Suppressor macrophage treated with lipopolysaccharide for 4 hours (primary cell): ENCODE results near the gene RBP5.

Experiments used
- DNase-seq: peaks from one replicate; pipeline ENCODE4 v3.0.0-alpha.2; 2020

RBP5 gene

GRCh38 chr12:7128681-7129286, at the start of gene RBP5:
Gene RBP5 (minus strand): TSS chr12:7128889. CDS start chr12:7128775, 114 bp downstream.
- DNase-seq: no peak

- no peak for DNase-seq
These were observed 49.8 kb upstream of the RBP5 start for GRCh38 chr12:7178481-7178880.

- no peak for DNase-seq
These were observed 47.9 kb upstream of the RBP5 start for GRCh38 chr12:7176595-7176994.

- DNase-seq: no peak
These were observed 46.8 kb upstream of the RBP5 start for GRCh38 chr12:7175493-7175892.

GRCh38 chr12:7171854-7172253, 43.2 kb upstream of the RBP5 start:
- no peak for DNase-seq

- no peak for DNase-seq
These were observed 41.3 kb upstream of the RBP5 start for GRCh38 chr12:7169951-7170350.

- DNase-seq: no peak
These were observed 34.0 kb upstream of the RBP5 start for GRCh38 chr12:7162691-7163114.

GRCh38 chr12:7161811-7162210, 33.1 kb upstream of the RBP5 start:
- DNase-seq: no peak

GRCh38 chr12:7161327-7161726, 32.6 kb upstream of the RBP5 start:
- no peak for DNase-seq

- DNase-seq: no peak
These were observed 31.5 kb upstream of the RBP5 start for GRCh38 chr12:7160183-7160582.

GRCh38 chr12:7158781-7159609, 30.3 kb upstream of the RBP5 start:
- DNase-seq: no peak

GRCh38 chr12:7157391-7157790, 28.7 kb upstream of the RBP5 start:
- DNase-seq: no peak

GRCh38 chr12:7156259-7157197, 27.8 kb upstream of the RBP5 start:
- DNase-seq: no peak

- DNase-seq: no peak
These were observed 26.9 kb upstream of the RBP5 start for GRCh38 chr12:7155471-7156034.

GRCh38 chr12:7154901-7155470, 26.3 kb upstream of the RBP5 start:
- DNase-seq: no peak

- no peak for DNase-seq
These were observed 25.4 kb upstream of the RBP5 start for GRCh38 chr12:7154042-7154441.

GRCh38 chr12:7152818-7153217, 24.1 kb upstream of the RBP5 start:
- no peak for DNase-seq

GRCh38 chr12:7151532-7151931, 22.8 kb upstream of the RBP5 start:
- DNase-seq: no peak

- no peak for DNase-seq
These were observed 22.2 kb upstream of the RBP5 start for GRCh38 chr12:7150841-7151240.

GRCh38 chr12:7150356-7150755, 21.7 kb upstream of the RBP5 start:
- no peak for DNase-seq

GRCh38 chr12:7146906-7147305, 18.2 kb upstream of the RBP5 start:
- no peak for DNase-seq

GRCh38 chr12:7146228-7146627, 17.5 kb upstream of the RBP5 start:
- DNase-seq: no peak

- DNase-seq: no peak
These were observed 17.0 kb upstream of the RBP5 start for GRCh38 chr12:7145671-7146070.
